HepG2 (cell line): ENCODE measurements around the gene H3-3A. TPM values are rescaled to one million over a fixed set of nuclear protein-coding genes. Genes with fewer than 3 reads are reported as not detected.
A peak's percentile ranks its signal among the peaks of the same experiment; 100 is the strongest.

Experiments
- KDM1A ChIP-seq: IDR thresholded peaks from 2 replicates; pipeline ENCODE4 v1.6.1; 2016; ENCODE audit warnings: missing compliant biosample characterization
- PLRG1 ChIP-seq: fragments of 450-650 bp; conservative IDR thresholded peaks from 2 replicates; pipeline ENCODE4 v1.6.1; 2016
- SMC3 ChIP-seq: IDR thresholded peaks from 2 replicates; pipeline ENCODE4 v1.6.1; 2011; ENCODE audit warnings: low read length, improper control_type of control experiment
- ZNF225 ChIP-seq: sonication (generic); formaldehyde crosslinking; IDR thresholded peaks from 2 replicates; pipeline ENCODE4 v1.4.0; 2020; ENCODE audit warnings: mild to moderate bottlenecking, missing genetic modification reagents
- ZNF317 ChIP-seq: sonication (generic); formaldehyde crosslinking; IDR thresholded peaks from 2 replicates; pipeline ENCODE4 v1.5.0; 2020; ENCODE audit warnings: mild to moderate bottlenecking, missing genetic modification reagents
- ZNF616 ChIP-seq: sonication (generic); formaldehyde crosslinking; IDR thresholded peaks from 2 replicates; pipeline ENCODE4 v1.5.0; 2020; ENCODE audit warnings: low read depth, mild to moderate bottlenecking, missing genetic modification reagents
- polyA plus RNA-seq, 8 experiments: library from polyadenylated mRNA; depleted of rRNA in 3 of 8; stranded (reverse) in 7 of 8; unstranded in 1 of 8; fragments of >200 nt; fragmentation: Illumina TruSeq in 4 of 8; extraction: Trizol in 4 of 8; gene quantifications; 2 replicates each; pipeline versions ENCODE4 v1.2.1 to v1.2.3, GENCODE V29; 2011 to 2016; ENCODE audit warnings: low read depth in 4 of 8, missing spikeins in 1 of 8, mixed read lengths in 1 of 8; ENCODE audit not compliant: insufficient read depth in 1 of 8
- total RNA-seq, 5 experiments: library from RNA; depleted of rRNA; stranded (reverse); fragments of >200 nt; fragmentation: Illumina TruSeq; extraction: Trizol; gene quantifications; 2 replicates each; pipeline ENCODE4 v1.2.3, GENCODE V29; 2016; ENCODE audit warnings: low read depth in 1 of 5
- TF ChIP-seq, protein P1 (sequence below): sonication (generic); formaldehyde crosslinking; IDR thresholded peaks from 2 replicates; pipeline ENCODE4 v1.4.0; 2020; ENCODE audit warnings: missing genetic modification reagents
- TF ChIP-seq, protein P2 (sequence below): sonication (generic); formaldehyde crosslinking; IDR thresholded peaks from 2 replicates; pipeline ENCODE4 v1.4.0; 2020; ENCODE audit warnings: mild to moderate bottlenecking, missing genetic modification reagents, borderline replicate concordance
- TF ChIP-seq, protein P3 (sequence below): sonication (generic); formaldehyde crosslinking; IDR thresholded peaks from 2 replicates; pipeline ENCODE4 v1.8.1; 2023; ENCODE audit warnings: mild to moderate bottlenecking, missing genetic modification reagents
- TF ChIP-seq, protein P4 (sequence below): sonication (generic); formaldehyde crosslinking; IDR thresholded peaks from 2 replicates; pipeline ENCODE4 v1.8.0; 2022; ENCODE audit warnings: missing genetic modification reagents, mild to moderate bottlenecking, borderline replicate concordance
- TF ChIP-seq, protein P5 (sequence below): sonication (generic); formaldehyde crosslinking; IDR thresholded peaks from 2 replicates; pipeline ENCODE4 v1.5.1; 2020; ENCODE audit warnings: mild to moderate bottlenecking, missing genetic modification reagents
- TF ChIP-seq, protein P6 (sequence below): sonication (generic); formaldehyde crosslinking; conservative IDR thresholded peaks from 2 replicates; pipeline ENCODE4 v1.4.0; 2020; ENCODE audit warnings: missing genetic modification reagents

H3-3A gene
- total and polyA plus RNA-seq, 2 of the 13 experiments (the other 11 are each of a cell fraction or from before 2014, with no cell fraction given): 221 to 320 TPM

DNA sequence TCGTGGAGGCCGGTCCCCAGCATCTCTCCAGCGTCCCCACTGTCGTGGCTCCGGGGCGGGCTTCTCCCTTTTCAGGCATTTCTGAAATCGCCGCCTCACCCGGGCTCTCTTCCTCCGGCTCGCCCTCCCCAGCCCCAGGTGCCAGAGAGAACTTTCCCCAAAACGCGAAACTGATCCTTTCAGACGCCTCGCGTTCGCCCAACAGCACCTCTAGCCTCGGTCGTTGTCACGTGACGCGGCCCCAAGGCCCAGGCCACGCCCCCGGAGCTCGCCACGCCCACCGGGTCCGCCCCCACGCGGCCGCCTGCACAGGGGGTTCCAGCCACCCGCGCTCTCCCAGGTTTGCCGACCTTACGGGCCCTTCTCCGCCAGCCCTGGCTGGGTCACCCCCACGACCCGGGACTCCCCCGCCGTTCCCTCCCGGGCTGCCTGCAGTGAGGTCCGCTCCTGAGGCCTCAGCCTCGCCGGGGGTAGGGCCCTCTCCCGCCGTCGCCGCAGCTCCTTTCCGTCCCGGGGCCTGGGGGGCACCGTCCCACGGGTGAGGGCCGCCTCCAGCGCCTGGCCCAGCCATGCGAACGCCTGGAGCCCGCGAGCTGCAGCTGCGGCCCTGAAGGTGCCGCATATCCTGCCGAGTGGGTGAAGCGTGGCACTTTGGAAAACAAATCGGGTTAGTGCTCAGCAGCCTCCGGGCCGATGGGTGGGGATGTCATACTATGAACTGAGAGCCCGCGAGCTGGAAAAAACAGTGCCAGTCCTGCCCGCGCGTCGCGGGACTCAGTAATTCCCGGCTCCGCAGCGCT, 21.0 kb downstream of the H3-3A start (continued):
- TF ChIP-seq, protein P1, sequence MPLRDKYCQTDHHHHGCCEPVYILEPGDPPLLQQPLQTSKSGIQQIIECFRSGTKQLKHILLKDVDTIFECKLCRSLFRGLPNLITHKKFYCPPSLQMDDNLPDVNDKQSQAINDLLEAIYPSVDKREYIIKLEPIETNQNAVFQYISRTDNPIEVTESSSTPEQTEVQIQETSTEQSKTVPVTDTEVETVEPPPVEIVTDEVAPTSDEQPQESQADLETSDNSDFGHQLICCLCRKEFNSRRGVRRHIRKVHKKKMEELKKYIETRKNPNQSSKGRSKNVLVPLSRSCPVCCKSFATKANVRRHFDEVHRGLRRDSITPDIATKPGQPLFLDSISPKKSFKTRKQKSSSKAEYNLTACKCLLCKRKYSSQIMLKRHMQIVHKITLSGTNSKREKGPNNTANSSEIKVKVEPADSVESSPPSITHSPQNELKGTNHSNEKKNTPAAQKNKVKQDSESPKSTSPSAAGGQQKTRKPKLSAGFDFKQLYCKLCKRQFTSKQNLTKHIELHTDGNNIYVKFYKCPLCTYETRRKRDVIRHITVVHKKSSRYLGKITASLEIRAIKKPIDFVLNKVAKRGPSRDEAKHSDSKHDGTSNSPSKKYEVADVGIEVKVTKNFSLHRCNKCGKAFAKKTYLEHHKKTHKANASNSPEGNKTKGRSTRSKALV: peak; percentile 81; the same call in 1 of the 2 replicates
- TF ChIP-seq, protein P2, sequence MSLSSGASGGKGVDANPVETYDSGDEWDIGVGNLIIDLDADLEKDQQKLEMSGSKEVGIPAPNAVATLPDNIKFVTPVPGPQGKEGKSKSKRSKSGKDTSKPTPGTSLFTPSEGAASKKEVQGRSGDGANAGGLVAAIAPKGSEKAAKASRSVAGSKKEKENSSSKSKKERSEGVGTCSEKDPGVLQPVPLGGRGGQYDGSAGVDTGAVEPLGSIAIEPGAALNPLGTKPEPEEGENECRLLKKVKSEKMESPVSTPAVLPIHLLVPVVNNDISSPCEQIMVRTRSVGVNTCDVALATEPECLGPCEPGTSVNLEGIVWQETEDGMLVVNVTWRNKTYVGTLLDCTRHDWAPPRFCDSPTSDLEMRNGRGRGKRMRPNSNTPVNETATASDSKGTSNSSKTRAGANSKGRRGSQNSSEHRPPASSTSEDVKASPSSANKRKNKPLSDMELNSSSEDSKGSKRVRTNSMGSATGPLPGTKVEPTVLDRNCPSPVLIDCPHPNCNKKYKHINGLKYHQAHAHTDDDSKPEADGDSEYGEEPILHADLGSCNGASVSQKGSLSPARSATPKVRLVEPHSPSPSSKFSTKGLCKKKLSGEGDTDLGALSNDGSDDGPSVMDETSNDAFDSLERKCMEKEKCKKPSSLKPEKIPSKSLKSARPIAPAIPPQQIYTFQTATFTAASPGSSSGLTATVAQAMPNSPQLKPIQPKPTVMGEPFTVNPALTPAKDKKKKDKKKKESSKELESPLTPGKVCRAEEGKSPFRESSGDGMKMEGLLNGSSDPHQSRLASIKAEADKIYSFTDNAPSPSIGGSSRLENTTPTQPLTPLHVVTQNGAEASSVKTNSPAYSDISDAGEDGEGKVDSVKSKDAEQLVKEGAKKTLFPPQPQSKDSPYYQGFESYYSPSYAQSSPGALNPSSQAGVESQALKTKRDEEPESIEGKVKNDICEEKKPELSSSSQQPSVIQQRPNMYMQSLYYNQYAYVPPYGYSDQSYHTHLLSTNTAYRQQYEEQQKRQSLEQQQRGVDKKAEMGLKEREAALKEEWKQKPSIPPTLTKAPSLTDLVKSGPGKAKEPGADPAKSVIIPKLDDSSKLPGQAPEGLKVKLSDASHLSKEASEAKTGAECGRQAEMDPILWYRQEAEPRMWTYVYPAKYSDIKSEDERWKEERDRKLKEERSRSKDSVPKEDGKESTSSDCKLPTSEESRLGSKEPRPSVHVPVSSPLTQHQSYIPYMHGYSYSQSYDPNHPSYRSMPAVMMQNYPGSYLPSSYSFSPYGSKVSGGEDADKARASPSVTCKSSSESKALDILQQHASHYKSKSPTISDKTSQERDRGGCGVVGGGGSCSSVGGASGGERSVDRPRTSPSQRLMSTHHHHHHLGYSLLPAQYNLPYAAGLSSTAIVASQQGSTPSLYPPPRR (CRISPR knock-in tag): 0 out of 2 replicates have a peak, but pooled peaks have one; percentile 33
- TF ChIP-seq KDM1A (CRISPR knock-in tag) (no peak), SMC3 (no peak), ZNF616 (CRISPR knock-in tag) (0 out of 2 replicates have a peak, but pooled peaks have one; percentile 43), ZNF225 (CRISPR knock-in tag) (peak; percentile 11; the same call in 1 of the 2 replicates), ZNF317 (0 out of 2 replicates have a peak, but pooled peaks have one; percentile 1), PLRG1 (no peak)
- TF ChIP-seq, protein P3, sequence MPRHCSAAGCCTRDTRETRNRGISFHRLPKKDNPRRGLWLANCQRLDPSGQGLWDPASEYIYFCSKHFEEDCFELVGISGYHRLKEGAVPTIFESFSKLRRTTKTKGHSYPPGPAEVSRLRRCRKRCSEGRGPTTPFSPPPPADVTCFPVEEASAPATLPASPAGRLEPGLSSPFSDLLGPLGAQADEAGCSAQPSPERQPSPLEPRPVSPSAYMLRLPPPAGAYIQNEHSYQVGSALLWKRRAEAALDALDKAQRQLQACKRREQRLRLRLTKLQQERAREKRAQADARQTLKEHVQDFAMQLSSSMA (CRISPR knock-in tag): peak; percentile 71; the same call in 1 of the 2 replicates
- TF ChIP-seq, protein P4, sequence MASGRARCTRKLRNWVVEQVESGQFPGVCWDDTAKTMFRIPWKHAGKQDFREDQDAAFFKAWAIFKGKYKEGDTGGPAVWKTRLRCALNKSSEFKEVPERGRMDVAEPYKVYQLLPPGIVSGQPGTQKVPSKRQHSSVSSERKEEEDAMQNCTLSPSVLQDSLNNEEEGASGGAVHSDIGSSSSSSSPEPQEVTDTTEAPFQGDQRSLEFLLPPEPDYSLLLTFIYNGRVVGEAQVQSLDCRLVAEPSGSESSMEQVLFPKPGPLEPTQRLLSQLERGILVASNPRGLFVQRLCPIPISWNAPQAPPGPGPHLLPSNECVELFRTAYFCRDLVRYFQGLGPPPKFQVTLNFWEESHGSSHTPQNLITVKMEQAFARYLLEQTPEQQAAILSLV (CRISPR knock-in tag): peak; percentile 82; the same call in 1 of the 2 replicates
- TF ChIP-seq, protein P5, sequence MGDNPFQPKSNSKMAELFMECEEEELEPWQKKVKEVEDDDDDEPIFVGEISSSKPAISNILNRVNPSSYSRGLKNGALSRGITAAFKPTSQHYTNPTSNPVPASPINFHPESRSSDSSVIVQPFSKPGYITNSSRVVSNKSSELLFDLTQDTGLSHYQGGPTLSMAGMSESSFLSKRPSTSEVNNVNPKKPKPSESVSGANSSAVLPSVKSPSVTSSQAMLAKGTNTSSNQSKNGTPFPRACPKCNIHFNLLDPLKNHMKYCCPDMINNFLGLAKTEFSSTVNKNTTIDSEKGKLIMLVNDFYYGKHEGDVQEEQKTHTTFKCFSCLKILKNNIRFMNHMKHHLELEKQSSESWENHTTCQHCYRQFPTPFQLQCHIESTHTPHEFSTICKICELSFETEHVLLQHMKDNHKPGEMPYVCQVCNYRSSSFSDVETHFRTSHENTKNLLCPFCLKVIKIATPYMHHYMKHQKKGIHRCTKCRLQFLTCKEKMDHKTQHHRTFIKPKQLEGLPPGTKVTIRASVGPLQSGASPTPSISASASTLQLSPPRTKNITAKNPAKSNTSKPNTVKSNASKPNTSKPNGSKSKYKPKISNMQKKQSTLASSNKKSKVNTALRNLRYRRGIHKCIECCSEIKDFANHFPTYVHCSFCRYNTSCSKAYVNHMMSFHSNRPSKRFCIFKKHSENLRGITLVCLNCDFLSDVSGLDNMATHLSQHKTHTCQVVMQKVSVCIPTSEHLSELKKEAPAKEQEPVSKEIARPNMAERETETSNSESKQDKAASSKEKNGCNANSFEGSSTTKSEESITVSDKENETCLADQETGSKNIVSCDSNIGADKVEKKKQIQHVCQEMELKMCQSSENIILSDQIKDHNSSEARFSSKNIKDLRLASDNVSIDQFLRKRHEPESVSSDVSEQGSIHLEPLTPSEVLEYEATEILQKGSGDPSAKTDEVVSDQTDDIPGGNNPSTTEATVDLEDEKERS (CRISPR knock-in tag): no peak
- TF ChIP-seq, protein P6, sequence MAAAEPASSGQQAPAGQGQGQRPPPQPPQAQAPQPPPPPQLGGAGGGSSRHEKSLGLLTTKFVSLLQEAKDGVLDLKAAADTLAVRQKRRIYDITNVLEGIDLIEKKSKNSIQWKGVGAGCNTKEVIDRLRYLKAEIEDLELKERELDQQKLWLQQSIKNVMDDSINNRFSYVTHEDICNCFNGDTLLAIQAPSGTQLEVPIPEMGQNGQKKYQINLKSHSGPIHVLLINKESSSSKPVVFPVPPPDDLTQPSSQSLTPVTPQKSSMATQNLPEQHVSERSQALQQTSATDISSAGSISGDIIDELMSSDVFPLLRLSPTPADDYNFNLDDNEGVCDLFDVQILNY (CRISPR knock-in tag): 0 out of 2 replicates have a peak, but pooled peaks have one; percentile 45
